Esophagus muscularis mucosa (tissue), 4 donors: Measurements from ENCODE around the gene PSMD14. TPM values are rescaled to one million over a fixed set of nuclear protein-coding genes. Genes with fewer than 3 reads are reported as not detected.
A peak's percentile ranks its signal among the peaks of the same experiment; 100 is the strongest.

ENCODE experiments used
- DNase-seq: peaks from one replicate; pipeline ENCODE4 v3.0.0-alpha.2; 2017; ENCODE audit errors: extremely low spot score
- H3K27ac ChIP-seq, 4 donors: fragments of 200-600 bp; sonication (generic); replicated peaks in 1 of 4; 1 replicate in 3 of 4; 2 replicates in 1 of 4; pipeline ENCODE4 v1.5.1; 2016 to 2019; ENCODE audit warnings: mild to moderate bottlenecking in 1 of 4
- H3K27me3 ChIP-seq, 4 donors: fragments of 200-600 bp; sonication (generic); one replicate each; pipeline versions ENCODE4 v1.5.1 to v1.6.0; 2016 to 2019
- H3K36me3 ChIP-seq, 4 donors: fragments of 200-600 bp; sonication (generic); one replicate each; pipeline ENCODE4 v1.5.1; 2016 to 2019
- H3K4me1 ChIP-seq, 4 donors: fragments of 200-600 bp; sonication (generic); one replicate each; pipeline ENCODE4 v1.5.1; 2016 to 2019
- H3K4me3 ChIP-seq, 4 donors: fragments of 200-600 bp; sonication (generic); 1 replicate in 2 of 4; 2 replicates in 2 of 4; pipeline ENCODE4 v1.5.1; 2016 to 2019; ENCODE audit warnings: mild to moderate bottlenecking in 4 of 4, moderate library complexity in 1 of 4
- H3K9me3 ChIP-seq, 4 donors: fragments of 200-600 bp; sonication (generic); 1 replicate in 3 of 4; 2 replicates in 1 of 4; pipeline ENCODE4 v1.5.1; 2016 to 2019
- EP300 ChIP-seq: sonication (generic); formaldehyde crosslinking; IDR thresholded peaks from one replicate; pipeline ENCODE4 v1.6.1; 2017; ENCODE audit warnings: antibody characterized with exemption
- POLR2A ChIP-seq: fragments of 450-650 bp; IDR thresholded peaks from one replicate; pipeline ENCODE4 v1.6.1; 2017; ENCODE audit warnings: antibody characterized with exemption, moderate library complexity, mild to moderate bottlenecking, low read depth
- POLR2AphosphoS5 ChIP-seq, 2 donors: sonication (generic); formaldehyde crosslinking; IDR thresholded peaks; one replicate each; pipeline ENCODE4 v1.6.1; 2017; ENCODE audit warnings: antibody characterized with exemption in 2 of 2
- WGBS: methylation state at CpG from one replicate; pipeline ENCODE4 v1.1.5; 2018; 5-methylcytosine and 5-hydroxymethylcytosine counted together
- intact Hi-C: fragments of 100-400 bp; cut with DNase I; formaldehyde crosslinking; loops from one replicate; pipeline ENCODE4 v1.15.1; 2023
- total RNA-seq, 4 donors: library from RNA; depleted of rRNA; stranded (reverse); fragments of >200 nt; gene quantifications; one replicate each; pipeline versions ENCODE4 v1.1.0 to v1.2.1, GENCODE V29; 2016
- TF ChIP-seq, protein P1 (sequence below), 3 experiments: fragments of 200-600 bp in 2 of 3; fragments of 450-650 bp in 1 of 3; sonication (generic) in 2 of 3; IDR thresholded peaks; one replicate each; pipeline ENCODE4 v1.5.1; 2017 to 2019; ENCODE audit warnings: antibody characterized with exemption in 3 of 3, mild to moderate bottlenecking in 2 of 3, moderate library complexity in 1 of 3

Gene PSMD14
- total RNA-seq, 4 donors from 2014 or later = 26.1 to 46.2 (median 35.7) TPM

DNA sequence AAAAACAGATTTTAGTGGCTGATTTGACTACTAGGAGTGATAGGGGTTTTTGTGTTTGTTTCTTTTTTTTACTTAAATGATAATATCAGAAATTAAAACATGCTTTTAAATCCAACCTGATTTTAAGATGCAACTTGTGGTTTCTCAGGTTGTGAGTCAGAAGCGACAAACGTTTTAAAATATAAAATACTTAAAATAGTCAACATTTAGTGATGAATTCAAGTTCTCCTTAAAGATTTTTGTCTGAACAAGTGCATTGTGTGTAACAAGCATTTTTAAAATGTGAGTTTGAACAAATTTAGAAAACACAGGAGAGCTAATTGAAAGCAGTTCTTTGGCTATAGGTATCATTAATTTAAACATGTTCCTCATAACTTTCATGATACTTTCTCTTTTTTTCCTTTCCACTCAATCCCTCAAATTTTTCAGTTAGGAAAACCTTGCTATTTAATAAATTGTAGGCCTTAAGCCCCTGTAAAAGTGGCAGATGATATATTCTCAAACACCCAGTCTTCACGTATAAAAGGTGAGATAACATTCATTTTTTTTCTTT, 111.5 kb downstream of the PSMD14 start:
- intact Hi-C loops = no loop called here
- no peak for DNase-seq
- Histone ChIP-seq H3K4me3 (no peak overlapping the region), H3K36me3 (no peaks in the 10 kb centered on the region), H3K27ac (no peak overlapping the region), H3K4me1 (peaks cover 41 to 64% (median 55%) of the 10 kb centered on the region in 4 donors), H3K9me3 (no peaks in the 10 kb centered on the region), H3K27me3 (peaks cover under 1 to 100% (median 94%) of the 10 kb centered on the region in 4 donors)
- whole genome bisulfite sequencing = 68% methylated on average over 3 of the region's 3 CpGs
- TF ChIP-seq POLR2AphosphoS5 (IDR thresholded peaks at IDR 0.05) = no peak
- TF ChIP-seq, protein P1, sequence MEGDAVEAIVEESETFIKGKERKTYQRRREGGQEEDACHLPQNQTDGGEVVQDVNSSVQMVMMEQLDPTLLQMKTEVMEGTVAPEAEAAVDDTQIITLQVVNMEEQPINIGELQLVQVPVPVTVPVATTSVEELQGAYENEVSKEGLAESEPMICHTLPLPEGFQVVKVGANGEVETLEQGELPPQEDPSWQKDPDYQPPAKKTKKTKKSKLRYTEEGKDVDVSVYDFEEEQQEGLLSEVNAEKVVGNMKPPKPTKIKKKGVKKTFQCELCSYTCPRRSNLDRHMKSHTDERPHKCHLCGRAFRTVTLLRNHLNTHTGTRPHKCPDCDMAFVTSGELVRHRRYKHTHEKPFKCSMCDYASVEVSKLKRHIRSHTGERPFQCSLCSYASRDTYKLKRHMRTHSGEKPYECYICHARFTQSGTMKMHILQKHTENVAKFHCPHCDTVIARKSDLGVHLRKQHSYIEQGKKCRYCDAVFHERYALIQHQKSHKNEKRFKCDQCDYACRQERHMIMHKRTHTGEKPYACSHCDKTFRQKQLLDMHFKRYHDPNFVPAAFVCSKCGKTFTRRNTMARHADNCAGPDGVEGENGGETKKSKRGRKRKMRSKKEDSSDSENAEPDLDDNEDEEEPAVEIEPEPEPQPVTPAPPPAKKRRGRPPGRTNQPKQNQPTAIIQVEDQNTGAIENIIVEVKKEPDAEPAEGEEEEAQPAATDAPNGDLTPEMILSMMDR (IDR thresholded peaks at IDR 0.05) = no peak
- no peak for TF ChIP-seq POLR2A
- no peak for TF ChIP-seq EP300

DNA sequence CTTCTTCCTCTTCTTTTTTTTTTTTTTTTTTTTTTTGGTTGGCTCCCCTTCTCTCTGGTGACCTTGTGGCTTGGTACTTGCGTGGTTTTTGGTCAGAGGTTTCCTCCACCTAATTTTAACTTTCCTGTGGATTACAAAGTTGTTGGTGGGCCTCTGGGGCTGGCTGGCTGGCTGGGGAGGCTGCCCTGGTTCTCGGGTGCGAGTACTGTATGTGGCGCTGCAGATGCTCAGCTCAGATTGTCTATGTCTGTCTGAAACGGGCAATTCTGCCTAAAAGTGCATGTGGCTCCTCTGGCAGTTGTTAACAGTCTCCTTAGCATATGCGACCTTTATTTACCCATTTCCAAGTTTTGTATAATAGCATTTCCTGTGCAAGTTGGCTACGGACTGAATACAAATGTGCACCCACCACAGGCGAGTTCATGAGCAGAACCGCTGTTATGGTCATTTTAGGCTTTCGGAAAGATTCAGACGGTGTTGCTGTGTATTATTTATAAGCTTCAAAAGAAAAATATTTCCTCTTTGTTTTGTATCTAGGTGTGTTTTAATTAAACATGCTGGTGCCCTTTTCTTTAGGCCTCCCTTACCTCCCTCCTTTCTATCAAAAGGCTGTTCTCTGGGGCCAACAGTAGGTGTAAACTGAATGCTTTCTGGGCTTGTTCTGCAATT, 112.3 kb downstream of the PSMD14 start:
- Histone ChIP-seq H3K36me3 (no peaks in the 10 kb centered on the region), H3K9me3 (no peaks in the 10 kb centered on the region), H3K4me3 (no peak overlapping the region), H3K27me3 (peaks cover 0 to 100% (median 94%) of the 10 kb centered on the region in 4 donors), H3K4me1 (peaks cover 32 to 55% (median 47%) of the 10 kb centered on the region in 4 donors), H3K27ac (no peak overlapping the region)
- WGBS = 62% methylated on average over 11 of the region's 11 CpGs
- no peak for DNase-seq
- intact Hi-C loops = no loop called here
- TF ChIP-seq POLR2AphosphoS5 (IDR thresholded peaks at IDR 0.05) = no peak
- no peak for TF ChIP-seq EP300
- TF ChIP-seq, protein P1 (IDR thresholded peaks at IDR 0.05) = no peak
- no peak for TF ChIP-seq POLR2A

DNA sequence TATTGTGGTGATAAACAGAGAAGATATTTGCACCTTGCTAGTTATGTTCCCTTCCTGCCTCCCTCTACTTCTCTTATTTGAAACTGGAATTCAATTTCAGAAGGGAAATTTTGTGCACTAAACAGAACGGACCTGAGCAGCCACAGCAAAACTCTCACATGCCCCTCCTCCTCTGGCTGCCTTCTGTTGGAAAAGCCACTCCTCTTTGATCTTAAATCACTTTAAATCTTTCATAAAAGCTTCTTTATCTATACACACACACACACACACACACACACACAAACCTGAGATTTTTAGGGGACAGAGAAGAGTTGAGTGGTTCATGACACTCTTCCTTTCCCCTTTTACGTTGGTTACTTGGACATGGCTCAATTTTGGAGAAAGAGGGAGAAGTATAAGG, 113.5 kb downstream of the PSMD14 start:
- Histone ChIP-seq H3K36me3 (no peaks in the 10 kb centered on the region), H3K27ac (no peak overlapping the region), H3K4me1 (peaks cover 23 to 45% (median 37%) of the 10 kb centered on the region in 4 donors), H3K4me3 (no peak overlapping the region), H3K27me3 (peaks cover 0 to 100% (median 95%) of the 10 kb centered on the region in 4 donors), H3K9me3 (no peaks in the 10 kb centered on the region)
- intact Hi-C loops = no loop called here
- WGBS = 59% methylated on average over 2 of the region's 2 CpGs
- TF ChIP-seq POLR2A (no peak), POLR2AphosphoS5 (IDR thresholded peaks at IDR 0.05) (no peak), EP300 (no peak)
- TF ChIP-seq, protein P1 (IDR thresholded peaks at IDR 0.05) = no peak
- DNase-seq = no peak

DNA sequence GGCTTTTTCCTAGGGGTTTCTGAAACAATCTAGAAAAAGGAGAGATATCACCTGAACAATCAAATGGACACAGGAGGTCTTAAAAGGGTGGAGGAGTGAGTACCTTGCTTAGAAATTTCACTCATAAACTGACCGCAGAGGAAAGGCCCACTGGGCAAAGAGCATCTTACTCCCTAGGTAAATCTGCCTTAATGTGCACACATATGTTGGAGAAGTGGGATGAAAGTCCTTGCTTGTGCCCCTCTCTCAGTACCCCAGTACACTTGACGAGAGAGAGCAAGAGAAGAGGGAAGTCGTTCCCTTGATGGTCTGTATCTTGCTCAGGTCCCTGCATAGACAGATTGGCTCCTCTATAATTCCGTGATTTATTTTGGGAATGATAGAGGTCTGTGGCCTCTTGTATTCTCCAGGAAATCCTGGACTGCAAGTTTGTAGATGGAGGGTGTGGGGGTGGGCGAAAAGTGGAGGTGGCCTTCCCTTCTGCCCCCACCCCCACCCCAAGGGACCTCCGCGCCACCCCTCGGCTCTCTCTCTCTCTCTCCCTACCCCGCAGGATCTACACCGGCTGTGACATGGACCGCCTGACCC, 114.7 kb downstream of the PSMD14 start:
- DNase-seq = no peak
- no peak for TF ChIP-seq EP300
- no peak for TF ChIP-seq POLR2A
- TF ChIP-seq, protein P1 (IDR thresholded peaks at IDR 0.05) = no peak
- no peak for TF ChIP-seq POLR2AphosphoS5 (IDR thresholded peaks at IDR 0.05)
- H3K9me3 ChIP-seq = no peaks in the 10 kb centered on the region
- H3K4me1 ChIP-seq = peaks cover 22 to 45% (median 39%) of the 10 kb centered on the region in 4 donors
- intact Hi-C loops = no loop called here
- H3K27ac ChIP-seq = no peak overlapping the region
- 60% methylated on average over 11 of the region's 11 CpGs for WGBS
- peaks cover 9 to 100% (median 95%) of the 10 kb centered on the region in 4 donors for H3K27me3 ChIP-seq
- H3K4me3 ChIP-seq = peak overlapping the region in 3 of 4 donors; percentile 33 to 45 (median 44)
- H3K36me3 ChIP-seq = no peaks in the 10 kb centered on the region
